ENCODE measurements around the gene PFDN1. TPM values are rescaled to one million over a fixed set of nuclear protein-coding genes. Genes with fewer than 3 reads are reported as not detected.

The PFDN1 gene
- total and polyA plus RNA-seq, 8 donors, result 45.7 to 98.9 (median 87.3) TPM

DNA sequence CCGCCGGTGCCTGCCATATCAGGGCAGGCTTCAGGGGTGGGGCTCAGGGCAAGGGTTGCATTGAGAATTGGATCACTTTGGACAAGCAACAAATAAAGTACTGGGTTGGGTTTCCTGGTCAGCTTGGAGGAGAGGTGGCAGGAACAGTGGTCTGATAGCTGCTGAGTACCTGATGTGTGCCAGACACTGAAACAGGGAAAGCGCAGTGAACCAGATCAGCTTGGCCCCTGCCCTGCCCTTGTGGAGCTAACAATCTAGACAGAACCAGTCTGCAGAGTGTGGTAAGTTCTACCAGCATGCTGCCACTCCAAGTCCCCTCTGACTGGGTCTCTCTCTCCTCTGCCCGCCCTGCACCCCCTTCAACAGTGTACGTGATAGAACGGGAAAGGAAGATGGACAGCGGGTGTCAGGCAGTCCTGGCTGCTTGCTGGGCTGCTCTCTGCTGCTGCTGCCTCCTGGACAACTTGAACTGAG is 74.5 kb downstream of the PFDN1 start:
- DNase-seq, result no peak
- no peaks in the 10 kb centered on the region for H3K36me3 ChIP-seq
- intact Hi-C loops (cut with DNase I), result no loop called here
- H3K9me3 ChIP-seq, result no peaks in the 10 kb centered on the region
- peaks cover 0 to 19% of the 10 kb centered on the region in 2 donors for H3K4me1 ChIP-seq
- H3K27me3 ChIP-seq, result no peaks in the 10 kb centered on the region
- H3K27ac ChIP-seq, result peak overlapping the region in 1 of 2 donors; percentile 23
- ATAC-seq, result peak; percentile 16
- no peak overlapping the region for H3K4me3 ChIP-seq
- TF ChIP-seq, protein P1, sequence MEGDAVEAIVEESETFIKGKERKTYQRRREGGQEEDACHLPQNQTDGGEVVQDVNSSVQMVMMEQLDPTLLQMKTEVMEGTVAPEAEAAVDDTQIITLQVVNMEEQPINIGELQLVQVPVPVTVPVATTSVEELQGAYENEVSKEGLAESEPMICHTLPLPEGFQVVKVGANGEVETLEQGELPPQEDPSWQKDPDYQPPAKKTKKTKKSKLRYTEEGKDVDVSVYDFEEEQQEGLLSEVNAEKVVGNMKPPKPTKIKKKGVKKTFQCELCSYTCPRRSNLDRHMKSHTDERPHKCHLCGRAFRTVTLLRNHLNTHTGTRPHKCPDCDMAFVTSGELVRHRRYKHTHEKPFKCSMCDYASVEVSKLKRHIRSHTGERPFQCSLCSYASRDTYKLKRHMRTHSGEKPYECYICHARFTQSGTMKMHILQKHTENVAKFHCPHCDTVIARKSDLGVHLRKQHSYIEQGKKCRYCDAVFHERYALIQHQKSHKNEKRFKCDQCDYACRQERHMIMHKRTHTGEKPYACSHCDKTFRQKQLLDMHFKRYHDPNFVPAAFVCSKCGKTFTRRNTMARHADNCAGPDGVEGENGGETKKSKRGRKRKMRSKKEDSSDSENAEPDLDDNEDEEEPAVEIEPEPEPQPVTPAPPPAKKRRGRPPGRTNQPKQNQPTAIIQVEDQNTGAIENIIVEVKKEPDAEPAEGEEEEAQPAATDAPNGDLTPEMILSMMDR (IDR thresholded peaks at IDR 0.05), result no peak

DNA sequence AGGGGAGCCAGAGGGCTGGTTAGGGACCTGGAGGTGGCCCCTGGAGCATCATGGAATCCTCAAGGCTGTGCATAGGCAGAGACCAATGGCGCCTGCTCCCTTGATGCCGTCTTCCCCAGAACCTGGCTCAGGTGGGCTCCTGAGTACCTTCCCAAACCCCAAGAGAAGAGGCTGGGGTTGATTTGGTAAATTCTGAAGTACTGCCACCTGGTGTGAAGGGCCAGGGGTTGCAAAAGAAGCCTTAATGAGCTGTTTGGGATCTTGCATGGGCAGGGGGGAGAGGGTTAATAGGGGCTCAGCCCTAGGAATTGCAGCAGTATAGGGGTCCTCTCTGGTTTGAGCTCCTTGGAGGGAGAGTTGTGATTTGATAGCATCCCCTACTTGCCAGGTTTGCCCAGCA is 75.9 kb downstream of the PFDN1 start:
- H3K4me1 ChIP-seq, result peaks cover 0 to 32% of the 10 kb centered on the region in 2 donors
- intact Hi-C loops (cut with DNase I), result no loop called here
- DNase-seq (no peak), ATAC-seq (no peak)
- H3K9me3 ChIP-seq, result no peaks in the 10 kb centered on the region
- H3K27me3 ChIP-seq, result no peaks in the 10 kb centered on the region
- H3K27ac ChIP-seq, result no peak overlapping the region
- TF ChIP-seq, protein P1 (IDR thresholded peaks at IDR 0.05), result no peak
- H3K36me3 ChIP-seq, result no peaks in the 10 kb centered on the region
- no peak overlapping the region for H3K4me3 ChIP-seq

DNA sequence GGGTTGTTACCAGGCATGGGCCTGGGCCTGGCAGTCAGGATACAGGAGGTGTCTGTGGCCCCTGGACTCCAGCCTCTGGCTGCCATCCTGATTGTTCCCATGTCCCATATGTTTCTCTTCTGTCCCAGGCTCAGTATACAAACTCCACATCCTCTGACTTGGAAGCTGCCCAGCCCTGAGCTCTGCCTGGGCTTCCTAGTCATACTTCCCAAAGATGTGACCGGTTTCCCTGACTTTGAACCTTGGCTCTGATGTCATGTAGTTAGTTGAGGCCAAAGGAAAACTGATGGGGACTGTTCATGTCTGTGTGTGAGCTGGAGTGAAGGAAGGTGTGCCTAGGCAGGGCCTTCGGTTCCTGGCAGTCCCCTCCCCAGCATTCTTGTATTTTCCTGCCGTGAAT is 77.5 kb downstream of the PFDN1 start:
- H3K4me1 ChIP-seq, result peaks cover 10 to 49% of the 10 kb centered on the region in 2 donors
- H3K36me3 ChIP-seq, result no peaks in the 10 kb centered on the region
- ATAC-seq (no peak), DNase-seq (no peak)
- TF ChIP-seq, protein P1 (IDR thresholded peaks at IDR 0.05), result no peak
- no peak overlapping the region for H3K27ac ChIP-seq
- no peaks in the 10 kb centered on the region for H3K27me3 ChIP-seq
- intact Hi-C loops (cut with DNase I), result no loop called here
- no peak overlapping the region for H3K4me3 ChIP-seq
- H3K9me3 ChIP-seq, result no peaks in the 10 kb centered on the region

DNA sequence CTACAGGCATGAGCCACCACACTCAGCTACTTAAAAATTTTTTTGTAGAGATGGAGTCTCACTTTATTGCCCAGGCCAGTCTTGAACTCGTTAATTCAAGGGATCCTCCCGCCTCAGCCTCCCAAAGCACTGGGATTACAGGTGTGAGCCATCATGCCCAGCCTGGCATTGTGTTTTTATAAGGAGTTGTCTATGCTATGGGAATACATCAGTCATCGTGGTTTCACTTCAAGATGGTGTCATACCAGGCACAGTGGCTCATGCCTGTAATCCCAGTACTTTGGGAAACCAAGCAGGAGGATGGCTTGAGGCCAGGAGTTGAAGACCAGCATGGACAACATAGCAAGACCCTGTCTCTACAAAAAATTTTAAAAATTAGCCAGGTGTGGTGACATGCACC is 78.2 kb downstream of the PFDN1 start:
- Histone ChIP-seq H3K27ac (no peak overlapping the region), H3K4me1 (peaks cover 10 to 56% of the 10 kb centered on the region in 2 donors), H3K9me3 (no peaks in the 10 kb centered on the region), H3K27me3 (no peaks in the 10 kb centered on the region), H3K4me3 (no peak overlapping the region), H3K36me3 (no peaks in the 10 kb centered on the region)
- ATAC-seq, result no peak
- intact Hi-C loops (cut with DNase I), result no loop called here
- no peak for DNase-seq
- TF ChIP-seq, protein P1 (IDR thresholded peaks at IDR 0.05), result no peak

DNA sequence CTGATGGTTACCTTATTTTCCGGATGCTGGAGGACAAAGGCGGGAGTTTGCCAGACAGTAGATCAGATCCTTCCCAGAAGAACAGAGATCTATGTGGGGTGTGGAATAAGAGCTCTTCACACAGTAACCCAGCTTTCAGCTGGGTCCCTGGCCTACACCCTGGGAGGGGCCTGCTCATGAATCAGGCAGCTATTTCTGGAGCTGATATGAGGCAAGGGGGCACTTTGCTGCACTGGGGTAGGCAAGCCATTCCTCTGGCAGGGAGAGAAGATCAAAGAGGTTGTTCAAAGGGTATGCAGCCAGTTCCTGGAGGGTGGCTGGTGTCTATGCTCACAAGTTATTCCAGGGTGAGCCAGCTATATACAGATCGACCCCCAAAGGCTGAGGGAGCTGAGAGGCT is 79.3 kb downstream of the PFDN1 start:
- Histone ChIP-seq H3K27me3 (no peaks in the 10 kb centered on the region), H3K4me1 (peaks cover 10 to 61% of the 10 kb centered on the region in 2 donors), H3K4me3 (no peak overlapping the region), H3K36me3 (no peaks in the 10 kb centered on the region), H3K27ac (no peak overlapping the region), H3K9me3 (no peaks in the 10 kb centered on the region)
- TF ChIP-seq, protein P1 (IDR thresholded peaks at IDR 0.05), result no peak
- no peak for DNase-seq
- no peak for ATAC-seq
- intact Hi-C loops (cut with DNase I), result no loop called here

All from left lung (tissue), 10 donors.